Epithelial cell of esophagus (primary cell): ENCODE data around the gene ATP8B3.

ENCODE experiments used
- DNase-seq: peaks from one replicate; pipeline ENCODE4 v3.0.0; 2010; ENCODE audit warnings: low read depth
- H3K4me3 ChIP-seq: 2 replicates; pipeline ENCODE4 v1.5.1; 2011; ENCODE audit warnings: mild to moderate bottlenecking, low read length, control low read depth
- TF ChIP-seq, protein P1 (sequence below): IDR thresholded peaks from 2 replicates; pipeline ENCODE4 v1.5.1; 2011; ENCODE audit warnings: low read depth, mild to moderate bottlenecking, low read length, control low read depth, inconsistent platforms; ENCODE audit not compliant: insufficient read depth; ENCODE audit errors: missing control alignments

Gene ATP8B3

DNA sequence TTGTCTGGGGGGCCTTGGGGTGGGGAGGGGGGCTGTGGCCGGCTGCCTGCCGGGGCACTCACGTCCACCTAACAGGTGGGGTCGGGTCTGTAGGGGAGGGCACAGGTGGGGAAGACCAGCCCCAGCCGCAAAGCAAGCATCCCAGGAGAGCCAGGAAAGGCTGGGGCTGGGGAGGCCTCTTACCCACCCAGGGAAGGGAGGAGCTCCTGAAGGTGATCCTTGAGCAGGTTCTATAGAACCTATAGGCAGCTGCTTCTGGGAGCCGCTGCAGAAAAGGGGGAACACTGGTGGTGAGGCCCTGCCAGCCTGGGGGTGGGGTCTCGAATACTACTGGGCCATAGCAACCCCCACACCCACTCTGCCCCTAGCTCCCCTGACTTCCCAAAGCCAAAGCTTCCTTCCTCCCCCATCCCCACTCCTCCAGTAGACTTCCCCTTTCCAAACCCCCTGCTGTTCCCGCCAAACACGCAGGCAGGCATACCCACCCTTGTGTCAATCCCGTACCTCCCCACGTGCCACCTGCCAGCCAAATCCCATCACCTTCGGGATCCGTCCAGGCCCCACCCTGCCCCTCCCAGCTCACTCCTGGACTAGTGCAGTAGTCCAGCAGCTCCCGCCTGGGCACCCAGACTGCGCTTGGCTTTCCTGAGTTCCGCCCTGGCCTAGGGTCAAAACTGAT, 45.7 kb upstream of the ATP8B3 start:
- TF ChIP-seq, protein P1, sequence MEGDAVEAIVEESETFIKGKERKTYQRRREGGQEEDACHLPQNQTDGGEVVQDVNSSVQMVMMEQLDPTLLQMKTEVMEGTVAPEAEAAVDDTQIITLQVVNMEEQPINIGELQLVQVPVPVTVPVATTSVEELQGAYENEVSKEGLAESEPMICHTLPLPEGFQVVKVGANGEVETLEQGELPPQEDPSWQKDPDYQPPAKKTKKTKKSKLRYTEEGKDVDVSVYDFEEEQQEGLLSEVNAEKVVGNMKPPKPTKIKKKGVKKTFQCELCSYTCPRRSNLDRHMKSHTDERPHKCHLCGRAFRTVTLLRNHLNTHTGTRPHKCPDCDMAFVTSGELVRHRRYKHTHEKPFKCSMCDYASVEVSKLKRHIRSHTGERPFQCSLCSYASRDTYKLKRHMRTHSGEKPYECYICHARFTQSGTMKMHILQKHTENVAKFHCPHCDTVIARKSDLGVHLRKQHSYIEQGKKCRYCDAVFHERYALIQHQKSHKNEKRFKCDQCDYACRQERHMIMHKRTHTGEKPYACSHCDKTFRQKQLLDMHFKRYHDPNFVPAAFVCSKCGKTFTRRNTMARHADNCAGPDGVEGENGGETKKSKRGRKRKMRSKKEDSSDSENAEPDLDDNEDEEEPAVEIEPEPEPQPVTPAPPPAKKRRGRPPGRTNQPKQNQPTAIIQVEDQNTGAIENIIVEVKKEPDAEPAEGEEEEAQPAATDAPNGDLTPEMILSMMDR: no peak
- peak overlapping the region; percentile 44 for H3K4me3 ChIP-seq
- DNase-seq: no peak

GRCh38 chr19:1856698-1857603, 44.9 kb upstream of the ATP8B3 start:
- peak; percentile 87 for DNase-seq
- TF ChIP-seq, protein P1: no peak
- peak overlapping the region; percentile 44 for H3K4me3 ChIP-seq

- DNase-seq: no peak
- TF ChIP-seq, protein P1: no peak
- H3K4me3 ChIP-seq: peak overlapping the region; percentile 37
Observed at GRCh38 chr19:1856345-1856697, 44.2 kb upstream of the ATP8B3 start.

- peak overlapping the region; percentile 36 for H3K4me3 ChIP-seq
- TF ChIP-seq, protein P1: no peak
- DNase-seq: no peak
Observed at GRCh38 chr19:1855828-1856255, 43.8 kb upstream of the ATP8B3 start.

DNA sequence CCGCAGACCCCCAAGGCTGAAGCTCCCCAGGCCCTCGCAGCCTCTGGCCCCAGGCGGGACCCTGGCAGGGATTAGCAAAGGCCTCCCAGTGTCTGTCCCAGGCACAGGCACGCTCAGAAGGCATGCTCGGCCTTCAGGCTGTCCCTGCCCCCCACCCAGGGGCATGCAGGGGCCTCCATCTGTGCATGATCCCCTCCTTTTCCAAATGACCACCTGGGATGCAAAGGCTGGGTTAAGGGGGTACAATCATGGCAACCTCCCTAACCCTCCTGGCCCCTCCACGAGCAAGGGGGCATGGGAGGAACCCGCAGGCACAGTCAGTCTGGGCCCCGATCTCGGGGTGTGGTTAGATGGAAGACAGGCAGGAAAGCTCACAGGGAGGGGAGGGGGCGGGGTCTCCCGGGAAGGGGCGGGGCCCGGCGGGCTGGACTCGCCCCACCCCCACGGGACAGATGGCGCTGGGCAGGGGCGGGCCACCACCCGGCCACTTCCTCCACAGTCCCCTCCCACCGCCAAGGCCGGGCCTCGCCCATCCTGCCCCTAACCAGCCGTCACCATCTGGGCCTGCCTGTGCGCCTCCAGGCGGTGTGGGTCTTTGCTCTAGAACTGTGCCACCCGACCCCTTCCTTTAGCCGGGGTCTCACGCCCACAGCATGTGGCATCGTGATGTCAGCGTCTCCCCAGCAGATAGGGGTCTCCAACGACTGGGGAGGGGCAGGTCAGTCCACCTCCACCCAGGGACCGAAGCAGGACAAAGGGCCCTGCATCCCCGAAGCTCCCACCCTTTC, 43.2 kb upstream of the ATP8B3 start:
- peak; percentile 94 for DNase-seq
- TF ChIP-seq, protein P1: no peak
- H3K4me3 ChIP-seq: peak overlapping the region; percentile 36

GRCh38 chr19:1854542-1855039, 42.5 kb upstream of the ATP8B3 start:
- H3K4me3 ChIP-seq: peak overlapping the region; percentile 35
- no peak for DNase-seq
- TF ChIP-seq, protein P1: no peak
